Right lobe of liver (tissue), 6 donors: ENCODE data around the gene CASZ1. TPM values are rescaled to one million over a fixed set of nuclear protein-coding genes. Genes with fewer than 3 reads are reported as not detected.
A peak's percentile ranks its signal among the peaks of the same experiment; 100 is the strongest.

Source experiments
- ATAC-seq, 4 donors: fragments of 200-7000 bp; cut with Tn5 transposase; one replicate each; pipeline ENCODE4 v1.9.1; 2020; ENCODE audit warnings: mild to moderate bottlenecking in 4 of 4, moderate library complexity in 4 of 4
- DNase-seq, 3 donors: peaks; one replicate each; pipeline ENCODE4 v3.0.0-alpha.2; 2020
- H3K27ac ChIP-seq, 3 donors: fragments of 200-600 bp; one replicate each; pipeline ENCODE4 v1.8.0; 2022
- H3K27me3 ChIP-seq, 2 donors: fragments of 200-600 bp; one replicate each; pipeline ENCODE4 v1.8.0; 2022
- H3K36me3 ChIP-seq, 4 donors: fragments of 200-600 bp; sonication (generic) in 1 of 4; one replicate each; pipeline versions ENCODE4 v1.5.1 to v1.8.0; 2017 to 2022; ENCODE audit warnings: control low read depth in 1 of 4
- H3K4me1 ChIP-seq, 4 donors: fragments of 200-600 bp; sonication (generic) in 1 of 4; one replicate each; pipeline versions ENCODE4 v1.5.1 to v1.8.0; 2017 to 2022; ENCODE audit warnings: control low read depth in 1 of 4
- H3K4me3 ChIP-seq, 3 donors: fragments of 200-600 bp; one replicate each; pipeline ENCODE4 v1.8.0; 2022
- H3K9me3 ChIP-seq, 4 donors: fragments of 200-600 bp; sonication (generic) in 1 of 4; one replicate each; pipeline versions ENCODE4 v1.5.1 to v1.8.0; 2017 to 2022; ENCODE audit warnings: control low read depth in 1 of 4
- POLR2A ChIP-seq: fragments of 450-650 bp; IDR thresholded peaks from one replicate; pipeline ENCODE4 v1.6.1; 2017; ENCODE audit warnings: antibody characterized with exemption, mild to moderate bottlenecking
- WGBS: methylation state at CpG from one replicate; pipeline ENCODE4 v1.1.6; 2018; ENCODE audit warnings: low coverage, low lambda C conversion rate; ENCODE audit not compliant: insufficient coverage; ENCODE audit errors: missing lambda C conversion rate; 5-methylcytosine and 5-hydroxymethylcytosine counted together
- intact Hi-C, 2 donors: fragments of 100-400 bp; cut with DNase I; formaldehyde crosslinking; loops; one replicate each; pipeline versions ENCODE4 v1.11.2 to v1.14.1; 2022
- total RNA-seq, 6 experiments: library from RNA; depleted of rRNA in 2 of 6; stranded (reverse); fragments of >200 nt in 2 of 6; fragmentation: NEBNext Ultra II Directional in 3 of 6; extraction: Animal tissue kit (Norgen Biotek cat#: 25700) in 3 of 6; gene quantifications; one replicate each; pipeline versions ENCODE4 v1.1.0 to v1.2.4, GENCODE V29; 2016 to 2023
- TF ChIP-seq, protein P1 (sequence below), 4 donors: fragments of 200-600 bp in 3 of 4; fragments of 450-650 bp in 1 of 4; IDR thresholded peaks; one replicate each; pipeline versions ENCODE4 v1.5.1 to v1.8.0; 2016 to 2022; ENCODE audit warnings: antibody characterized with exemption in 4 of 4, mild to moderate bottlenecking in 2 of 4
- donor health status: DM: no; HTN: yes; CAD: no.
- donor health status: DM: no; HTN: no; CAD: no.
- donor health status: DM: no; HTN: no; CAD: no.
- donor health status: DM: no; HTN: yes; CAD: no.
- donor health status: DM: no; HTN: yes; CAD: no.

The CASZ1 gene
- total RNA-seq, 6 experiments from 2014 or later: 3.1 to 10.1 (median 5.3) TPM

DNA sequence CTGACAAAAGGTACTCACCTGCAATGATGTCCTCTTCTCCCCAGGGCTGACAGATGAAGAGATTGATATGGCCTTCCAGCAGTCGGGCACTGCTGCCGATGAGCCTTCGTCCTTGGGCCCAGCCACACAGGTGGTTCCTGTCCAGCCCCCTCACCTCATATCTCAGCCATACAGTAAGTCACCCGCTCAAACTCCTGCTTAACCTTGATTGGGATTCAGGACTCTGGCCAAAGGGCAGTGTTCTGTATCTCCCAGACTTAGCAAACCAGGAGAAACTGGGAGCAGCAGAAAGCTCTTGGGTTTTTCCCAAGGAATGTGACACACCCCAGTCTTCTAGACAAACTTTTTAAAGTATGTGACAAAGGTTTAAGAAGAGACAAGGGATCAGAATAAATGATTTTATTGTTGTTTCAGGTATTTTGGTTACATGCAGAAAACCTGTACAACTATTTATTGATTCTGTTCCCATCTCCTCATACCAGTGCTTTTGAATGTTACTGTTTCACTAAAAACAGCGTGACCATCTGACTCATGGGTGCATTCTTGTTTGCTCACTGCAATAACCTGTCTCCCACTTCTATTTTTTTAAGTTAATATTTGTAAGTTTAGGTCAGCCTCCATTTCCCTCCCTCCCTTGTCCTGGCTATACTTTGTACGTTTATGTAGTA, 197.1 kb downstream of the CASZ1 start:
- no peaks in the 10 kb centered on the region for H3K36me3 ChIP-seq
- no peak overlapping the region for H3K4me3 ChIP-seq
- H3K4me1 ChIP-seq: peaks cover 0 to 48% (median 21%) of the 10 kb centered on the region in 4 donors
- no peaks in the 10 kb centered on the region for H3K9me3 ChIP-seq
- no peak for TF ChIP-seq POLR2A
- TF ChIP-seq, protein P1, sequence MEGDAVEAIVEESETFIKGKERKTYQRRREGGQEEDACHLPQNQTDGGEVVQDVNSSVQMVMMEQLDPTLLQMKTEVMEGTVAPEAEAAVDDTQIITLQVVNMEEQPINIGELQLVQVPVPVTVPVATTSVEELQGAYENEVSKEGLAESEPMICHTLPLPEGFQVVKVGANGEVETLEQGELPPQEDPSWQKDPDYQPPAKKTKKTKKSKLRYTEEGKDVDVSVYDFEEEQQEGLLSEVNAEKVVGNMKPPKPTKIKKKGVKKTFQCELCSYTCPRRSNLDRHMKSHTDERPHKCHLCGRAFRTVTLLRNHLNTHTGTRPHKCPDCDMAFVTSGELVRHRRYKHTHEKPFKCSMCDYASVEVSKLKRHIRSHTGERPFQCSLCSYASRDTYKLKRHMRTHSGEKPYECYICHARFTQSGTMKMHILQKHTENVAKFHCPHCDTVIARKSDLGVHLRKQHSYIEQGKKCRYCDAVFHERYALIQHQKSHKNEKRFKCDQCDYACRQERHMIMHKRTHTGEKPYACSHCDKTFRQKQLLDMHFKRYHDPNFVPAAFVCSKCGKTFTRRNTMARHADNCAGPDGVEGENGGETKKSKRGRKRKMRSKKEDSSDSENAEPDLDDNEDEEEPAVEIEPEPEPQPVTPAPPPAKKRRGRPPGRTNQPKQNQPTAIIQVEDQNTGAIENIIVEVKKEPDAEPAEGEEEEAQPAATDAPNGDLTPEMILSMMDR (IDR thresholded peaks at IDR 0.05): peak in 1 of 4 donors; percentile 29
- 41% methylated on average over 5 of the region's 6 CpGs for WGBS
- H3K27me3 ChIP-seq: no peaks in the 10 kb centered on the region
- ATAC-seq: peak; percentile 69 to 83 (median 74)
- peak in 1 of 3 donors; percentile 48 for DNase-seq
- peak overlapping the region; percentile 45 to 75 (median 54) for H3K27ac ChIP-seq
- intact Hi-C loops: no loop called here

GRCh38 chr1:10598389-10598702, 198.1 kb downstream of the CASZ1 start:
- TF ChIP-seq, protein P1 (IDR thresholded peaks at IDR 0.05): no peak
- no peak for TF ChIP-seq POLR2A
- H3K27me3 ChIP-seq: no peaks in the 10 kb centered on the region
- H3K36me3 ChIP-seq: no peaks in the 10 kb centered on the region
- no peak overlapping the region for H3K4me3 ChIP-seq
- WGBS: 78% methylated on average over 6 of the region's 6 CpGs
- H3K9me3 ChIP-seq: no peaks in the 10 kb centered on the region
- intact Hi-C loops: no loop called here
- no peak for DNase-seq
- H3K27ac ChIP-seq: peak overlapping the region; percentile 45 to 54 (median 53)
- H3K4me1 ChIP-seq: peaks cover 0 to 56% (median 25%) of the 10 kb centered on the region in 4 donors
- ATAC-seq: peak in 2 of 4 donors; percentile 5 to 7

GRCh38 chr1:10597492-10598388, 198.7 kb downstream of the CASZ1 start:
- no peaks in the 10 kb centered on the region for H3K27me3 ChIP-seq
- ATAC-seq: no peak
- no peak for TF ChIP-seq POLR2A
- WGBS: 90% methylated on average over 11 of the region's 13 CpGs
- H3K36me3 ChIP-seq: no peaks in the 10 kb centered on the region
- intact Hi-C loops: no loop called here
- H3K27ac ChIP-seq: no peak overlapping the region
- H3K4me1 ChIP-seq: peaks cover 0 to 53% (median 22%) of the 10 kb centered on the region in 4 donors
- no peak overlapping the region for H3K4me3 ChIP-seq
- no peak for DNase-seq
- no peaks in the 10 kb centered on the region for H3K9me3 ChIP-seq

GRCh38 chr1:10596780-10597179, 199.7 kb downstream of the CASZ1 start:
- 51% methylated on average over 6 of the region's 6 CpGs for WGBS
- intact Hi-C loops: no loop called here
- no peaks in the 10 kb centered on the region for H3K9me3 ChIP-seq
- H3K4me3 ChIP-seq: no peak overlapping the region
- H3K4me1 ChIP-seq: peaks cover 0 to 52% (median 20%) of the 10 kb centered on the region in 4 donors
- no peak for TF ChIP-seq POLR2A
- TF ChIP-seq, protein P1 (IDR thresholded peaks at IDR 0.05): no peak
- H3K27ac ChIP-seq: no peak overlapping the region
- H3K27me3 ChIP-seq: no peaks in the 10 kb centered on the region
- DNase-seq (no peak), ATAC-seq (peak in 1 of 4 donors; percentile 24)
- no peaks in the 10 kb centered on the region for H3K36me3 ChIP-seq
